Testis (tissue), 3 donors: Measurements from ENCODE around the gene ANXA4. TPM values are rescaled to one million over a fixed set of nuclear protein-coding genes. Genes with fewer than 3 reads are reported as not detected.

Source experiments
- DNase-seq: peaks from one replicate; pipeline ENCODE4 v3.0.0-alpha.2; 2019
- H3K27ac ChIP-seq, 2 donors: fragments of 200-600 bp; sonication (generic); one replicate each; pipeline ENCODE4 v1.5.1; 2019
- H3K27me3 ChIP-seq: fragments of 200-600 bp; sonication (generic); one replicate; pipeline ENCODE4 v1.5.1; 2019
- H3K36me3 ChIP-seq: fragments of 200-600 bp; sonication (generic); one replicate; pipeline ENCODE4 v1.5.1; 2017; ENCODE audit warnings: low read depth; ENCODE audit errors: missing control alignments
- H3K4me1 ChIP-seq: fragments of 200-600 bp; sonication (generic); one replicate; pipeline ENCODE4 v1.5.1; 2019
- H3K4me3 ChIP-seq, 2 donors: fragments of 200-600 bp; sonication (generic); one replicate each; pipeline ENCODE4 v1.5.1; 2017 to 2019
- H3K9me3 ChIP-seq: fragments of 200-600 bp; sonication (generic); one replicate; pipeline ENCODE4 v1.5.1; 2017
- POLR2A ChIP-seq: fragments of 450-650 bp; IDR thresholded peaks from one replicate; pipeline ENCODE4 v1.6.1; 2017; ENCODE audit warnings: antibody characterized with exemption, mild to moderate bottlenecking, moderate library complexity
- WGBS, 2 donors: methylation state at CpG; one replicate each; pipeline ENCODE4 v1.1.5; 2018; 5-methylcytosine and 5-hydroxymethylcytosine counted together
- intact Hi-C: fragments of 100-400 bp; cut with DNase I; formaldehyde crosslinking; loops from one replicate; pipeline ENCODE4 v1.15.1; 2023; ENCODE audit warnings: low total_unique reads
- polyA plus RNA-seq: library from polyadenylated mRNA; stranded (reverse); fragments of 350-450 nt; fragmentation: Illumina TruSeq; extraction: RNeasy Lipid Tissue Mini Kit (QIAGEN cat#74804); gene quantifications from one replicate; pipeline ENCODE4 v1.2.3, GENCODE V29; 2014; ENCODE audit warnings: low read depth, low replicate concordance; ENCODE audit not compliant: insufficient read depth
- total RNA-seq, 2 donors: library from RNA; depleted of rRNA; stranded (reverse); fragments of >200 nt; gene quantifications; one replicate each; pipeline ENCODE4 v1.2.3, GENCODE V29; 2016
- TF ChIP-seq, protein P1 (sequence below), 3 experiments: fragments of 450-650 bp in 2 of 3; fragments of 200-600 bp in 1 of 3; sonication (generic) in 1 of 3; IDR thresholded peaks; one replicate each; pipeline ENCODE4 v1.5.1; 2016 to 2019; ENCODE audit warnings: antibody characterized with exemption in 3 of 3, mild to moderate bottlenecking in 2 of 3, moderate library complexity in 1 of 3

Gene ANXA4
- total and polyA plus RNA-seq, 3 donors from 2014 or later, result 27.1 to 71.2 (median 30.2) TPM

- Histone ChIP-seq H3K27ac (peak overlapping the region; percentile 81 to 85), H3K27me3 (no peaks in the 10 kb centered on the region), H3K36me3 (no peaks in the 10 kb centered on the region), H3K9me3 (no peaks in the 10 kb centered on the region), H3K4me1 (peaks cover 25% of the 10 kb centered on the region), H3K4me3 (no peak overlapping the region)
- no peak for DNase-seq
- WGBS, 2 donors, result 56 to 70% methylated on average over 7 of the region's 7 CpGs
- intact Hi-C loops, result no loop called here
- no peak for TF ChIP-seq POLR2A
- TF ChIP-seq, protein P1, sequence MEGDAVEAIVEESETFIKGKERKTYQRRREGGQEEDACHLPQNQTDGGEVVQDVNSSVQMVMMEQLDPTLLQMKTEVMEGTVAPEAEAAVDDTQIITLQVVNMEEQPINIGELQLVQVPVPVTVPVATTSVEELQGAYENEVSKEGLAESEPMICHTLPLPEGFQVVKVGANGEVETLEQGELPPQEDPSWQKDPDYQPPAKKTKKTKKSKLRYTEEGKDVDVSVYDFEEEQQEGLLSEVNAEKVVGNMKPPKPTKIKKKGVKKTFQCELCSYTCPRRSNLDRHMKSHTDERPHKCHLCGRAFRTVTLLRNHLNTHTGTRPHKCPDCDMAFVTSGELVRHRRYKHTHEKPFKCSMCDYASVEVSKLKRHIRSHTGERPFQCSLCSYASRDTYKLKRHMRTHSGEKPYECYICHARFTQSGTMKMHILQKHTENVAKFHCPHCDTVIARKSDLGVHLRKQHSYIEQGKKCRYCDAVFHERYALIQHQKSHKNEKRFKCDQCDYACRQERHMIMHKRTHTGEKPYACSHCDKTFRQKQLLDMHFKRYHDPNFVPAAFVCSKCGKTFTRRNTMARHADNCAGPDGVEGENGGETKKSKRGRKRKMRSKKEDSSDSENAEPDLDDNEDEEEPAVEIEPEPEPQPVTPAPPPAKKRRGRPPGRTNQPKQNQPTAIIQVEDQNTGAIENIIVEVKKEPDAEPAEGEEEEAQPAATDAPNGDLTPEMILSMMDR (IDR thresholded peaks at IDR 0.05), result no peak
Observed at GRCh38 chr2:69789175-69789721, 47.3 kb downstream of the ANXA4 start.

- Histone ChIP-seq H3K27me3 (no peaks in the 10 kb centered on the region), H3K4me3 (no peak overlapping the region), H3K9me3 (no peaks in the 10 kb centered on the region), H3K36me3 (no peaks in the 10 kb centered on the region), H3K4me1 (peaks cover 25% of the 10 kb centered on the region), H3K27ac (peak overlapping the region; percentile 81 to 85)
- intact Hi-C loops, result no loop called here
- no peak for DNase-seq
- WGBS, 2 donors, result 33 to 45% methylated on average over 7 of the region's 7 CpGs
- TF ChIP-seq, protein P1 (IDR thresholded peaks at IDR 0.05), result no peak
- TF ChIP-seq POLR2A, result no peak
Observed at GRCh38 chr2:69789772-69790600, 48.1 kb downstream of the ANXA4 start.

GRCh38 chr2:69790601-69790959, 48.6 kb downstream of the ANXA4 start:
- intact Hi-C loops, result no loop called here
- Histone ChIP-seq H3K4me1 (peaks cover 25% of the 10 kb centered on the region), H3K27me3 (no peaks in the 10 kb centered on the region), H3K9me3 (no peaks in the 10 kb centered on the region), H3K27ac (peak overlapping the region; percentile 81 to 85), H3K4me3 (no peak overlapping the region), H3K36me3 (no peaks in the 10 kb centered on the region)
- WGBS, 2 donors, result 25 to 52% methylated on average over 1 of the region's 1 CpG
- TF ChIP-seq, protein P1 (IDR thresholded peaks at IDR 0.05), result no peak
- no peak for TF ChIP-seq POLR2A
- DNase-seq, result no peak

DNA sequence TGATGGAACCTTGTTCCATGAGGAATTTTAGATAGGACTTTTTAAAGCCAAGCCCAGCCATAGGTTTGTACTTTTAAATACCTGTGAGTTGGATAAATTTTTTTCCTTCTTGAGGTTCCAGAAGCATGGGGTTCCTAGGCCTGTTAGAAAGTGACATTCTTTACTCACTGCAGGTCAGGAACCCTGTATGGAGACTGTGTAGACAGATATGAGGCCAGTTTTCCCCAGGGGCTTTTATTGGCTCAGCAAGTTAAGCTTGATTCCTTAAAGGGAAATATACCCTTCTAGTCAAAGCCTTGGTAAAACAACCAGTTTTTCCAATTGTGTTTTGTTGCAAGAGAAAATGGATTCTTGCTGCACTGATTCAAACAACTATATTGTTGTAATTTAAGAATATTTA, 49.1 kb downstream of the ANXA4 start:
- intact Hi-C loops, result no loop called here
- no peak for DNase-seq
- Histone ChIP-seq H3K4me3 (no peak overlapping the region), H3K4me1 (peaks cover 25% of the 10 kb centered on the region), H3K27ac (peak overlapping the region; percentile 81 to 85), H3K9me3 (no peaks in the 10 kb centered on the region), H3K27me3 (no peaks in the 10 kb centered on the region), H3K36me3 (no peaks in the 10 kb centered on the region)
- TF ChIP-seq, protein P1 (IDR thresholded peaks at IDR 0.05), result no peak
- no peak for TF ChIP-seq POLR2A
